Uterus (tissue), 2 donors: Measurements from ENCODE around the gene TMEM88.

Experiments used
- CTCF ChIP-seq, 4 experiments: fragments of 200-600 bp in 2 of 4; fragments of 450-650 bp in 2 of 4; sonication (generic) in 2 of 4; IDR thresholded peaks; one replicate each; pipeline ENCODE4 v1.5.1; 2016 to 2019; ENCODE audit warnings: antibody characterized with exemption in 4 of 4, mild to moderate bottlenecking in 2 of 4, moderate library complexity in 1 of 4
- POLR2A ChIP-seq, 2 donors: fragments of 450-650 bp; IDR thresholded peaks; one replicate each; pipeline ENCODE4 v1.6.1; 2016; ENCODE audit warnings: antibody characterized with exemption in 2 of 2, mild to moderate bottlenecking in 1 of 2, moderate library complexity in 1 of 2

GRCh38 chr17:7886227-7887037, 31.6 kb downstream of the TMEM88 start:
- TF ChIP-seq POLR2A (IDR thresholded peaks at IDR 0.05) (no peak), CTCF (IDR thresholded peaks at IDR 0.05) (no peak)
